GM18867 (cell line): Measurements from ENCODE around the gene CLIC1.
A peak's percentile ranks its signal among the peaks of the same experiment; 100 is the strongest.

Source experiments
- ATAC-seq: cut with Tn5 transposase; IDR thresholded peaks from one replicate; pipeline ENCODE4 v1.9.1; 2021; ENCODE audit warnings: mild to moderate bottlenecking, moderate library complexity; ENCODE audit not compliant: unreplicated experiment

Gene CLIC1

DNA sequence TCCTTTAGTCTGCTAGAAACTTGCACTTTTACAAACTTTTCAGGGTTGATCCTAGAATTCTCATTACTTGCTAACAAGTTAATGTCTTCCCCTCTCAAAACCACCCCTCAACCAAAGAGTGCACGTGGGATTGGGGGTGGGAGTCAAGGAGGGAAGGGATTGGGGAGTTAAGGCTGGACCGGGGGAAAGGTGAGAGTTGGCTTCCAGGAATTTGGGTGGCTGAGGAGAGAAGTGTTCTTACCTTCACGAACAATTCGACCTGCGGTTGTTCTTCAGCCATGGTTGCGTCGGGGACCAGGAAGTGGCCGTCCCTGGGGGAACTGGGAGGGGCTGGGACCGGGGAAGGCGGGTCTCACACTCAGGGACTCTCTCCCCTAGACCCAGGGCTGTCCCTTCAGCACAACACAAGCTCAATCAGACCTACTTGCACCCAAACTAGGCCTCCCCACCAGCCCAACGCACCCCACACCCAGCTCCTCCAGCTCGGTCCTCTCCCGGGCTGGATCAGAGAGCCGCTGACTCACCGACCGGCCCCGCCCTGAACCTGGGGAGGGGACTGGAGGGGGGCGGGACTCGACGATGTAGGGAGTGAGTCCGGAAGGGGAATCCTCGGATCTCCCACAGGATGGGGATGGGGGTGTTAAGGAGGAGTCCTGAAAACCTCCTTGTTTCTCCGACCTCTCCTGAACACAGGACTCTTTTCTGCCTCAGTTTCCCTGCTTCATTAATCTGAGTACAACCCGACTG is at the start of gene CLIC1:
TSS of gene CLIC1 (minus strand) at position 510 of the 747 bp plus-strand sequence. CDS start at position 280, 230 bp downstream.
- ATAC-seq: peak; percentile 26

DNA sequence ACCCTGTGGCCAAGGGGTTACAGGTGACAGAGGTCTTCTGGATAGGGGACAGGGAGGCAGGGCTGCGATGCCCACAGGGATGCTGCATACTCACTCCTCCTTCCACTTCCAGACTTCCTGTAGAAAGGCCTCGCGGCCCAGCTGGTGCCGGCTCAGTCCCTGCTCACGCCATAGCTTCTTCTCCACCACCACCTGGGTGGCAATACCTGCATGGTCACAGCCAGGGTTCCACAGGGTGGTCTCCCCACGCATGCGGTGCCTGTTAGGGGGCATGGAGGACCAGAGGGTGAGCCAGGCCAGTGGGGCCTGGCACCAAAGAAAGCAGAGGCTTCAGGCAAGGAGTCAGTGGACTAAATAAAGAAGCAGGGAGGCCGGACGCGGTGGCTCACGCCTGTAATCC is 49.1 kb upstream of the CLIC1 start:
- ATAC-seq: no peak

DNA sequence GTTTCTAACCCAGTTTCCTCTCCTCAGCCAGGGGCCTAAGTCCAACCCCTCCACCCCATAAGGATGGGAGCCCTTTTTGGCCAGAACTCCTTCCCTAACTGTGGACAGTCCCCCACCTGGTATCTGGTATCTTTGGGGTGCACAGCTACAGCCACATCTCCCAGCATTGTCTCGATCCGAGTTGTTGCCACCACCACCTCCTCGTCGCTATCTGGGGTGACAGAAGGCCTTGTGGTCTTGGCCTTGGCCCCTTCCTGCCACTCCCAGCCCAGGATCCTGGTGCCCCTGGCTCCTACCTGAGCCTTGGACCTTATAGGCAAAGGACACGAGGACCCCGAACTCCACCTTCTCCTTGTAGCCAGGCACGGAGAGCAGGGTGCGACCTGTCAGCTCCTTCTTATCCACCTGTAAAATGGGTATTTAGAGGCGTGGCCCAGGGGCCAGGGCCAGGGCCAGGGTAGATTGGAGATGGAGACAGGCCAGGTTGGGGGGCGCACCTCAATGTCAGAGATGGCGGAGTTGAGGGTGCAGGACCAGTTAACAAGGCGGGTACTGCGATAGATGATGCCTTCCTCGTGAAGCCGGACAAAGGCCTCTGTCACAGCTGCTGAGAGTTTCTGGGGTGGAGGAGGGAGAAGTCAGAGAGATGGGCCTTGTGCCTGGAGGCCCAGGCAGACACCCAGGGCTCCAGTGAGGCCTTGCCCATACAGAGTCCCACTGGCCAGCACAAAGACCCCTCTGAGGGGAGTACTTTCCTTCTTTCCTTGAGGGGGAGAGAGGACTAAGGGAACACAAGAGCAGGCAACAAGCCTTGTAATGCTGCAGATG is 48.0 kb upstream of the CLIC1 start:
- ATAC-seq: no peak

DNA sequence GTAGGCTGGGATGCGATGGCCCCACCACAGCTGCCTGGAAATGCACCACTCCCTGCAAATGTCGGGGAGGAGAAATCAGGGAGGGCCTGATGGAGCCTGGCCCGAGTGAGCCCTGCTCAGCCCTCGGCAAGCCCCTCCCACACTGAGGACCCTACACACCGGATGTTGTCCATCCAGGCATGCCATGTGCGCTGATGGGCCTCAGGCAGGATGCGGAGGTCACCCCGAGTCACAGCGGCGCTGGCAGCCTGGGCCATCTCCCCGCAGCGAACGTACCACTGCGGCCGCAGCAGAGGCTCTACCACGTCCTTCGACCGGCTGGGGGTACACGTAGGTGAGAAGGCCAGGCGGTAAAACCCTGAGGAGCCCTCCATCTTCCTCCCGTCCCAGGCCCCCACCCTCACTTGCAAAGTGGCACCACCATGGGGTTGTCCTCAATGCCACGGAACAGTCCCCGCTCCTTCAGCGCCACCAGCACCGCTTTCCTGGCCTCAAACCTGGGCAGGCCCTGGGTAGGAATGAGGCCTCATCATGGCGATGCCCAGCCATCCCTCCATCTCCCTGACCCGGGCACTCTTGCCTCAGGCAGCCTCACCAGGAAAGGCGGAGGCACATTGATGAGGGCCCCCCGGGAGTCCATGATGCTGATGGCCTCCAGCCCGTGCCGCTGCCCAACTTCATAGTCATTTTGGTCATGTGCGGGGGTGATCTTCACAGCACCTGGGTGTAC is 46.0 kb upstream of the CLIC1 start:
- no peak for ATAC-seq

DNA sequence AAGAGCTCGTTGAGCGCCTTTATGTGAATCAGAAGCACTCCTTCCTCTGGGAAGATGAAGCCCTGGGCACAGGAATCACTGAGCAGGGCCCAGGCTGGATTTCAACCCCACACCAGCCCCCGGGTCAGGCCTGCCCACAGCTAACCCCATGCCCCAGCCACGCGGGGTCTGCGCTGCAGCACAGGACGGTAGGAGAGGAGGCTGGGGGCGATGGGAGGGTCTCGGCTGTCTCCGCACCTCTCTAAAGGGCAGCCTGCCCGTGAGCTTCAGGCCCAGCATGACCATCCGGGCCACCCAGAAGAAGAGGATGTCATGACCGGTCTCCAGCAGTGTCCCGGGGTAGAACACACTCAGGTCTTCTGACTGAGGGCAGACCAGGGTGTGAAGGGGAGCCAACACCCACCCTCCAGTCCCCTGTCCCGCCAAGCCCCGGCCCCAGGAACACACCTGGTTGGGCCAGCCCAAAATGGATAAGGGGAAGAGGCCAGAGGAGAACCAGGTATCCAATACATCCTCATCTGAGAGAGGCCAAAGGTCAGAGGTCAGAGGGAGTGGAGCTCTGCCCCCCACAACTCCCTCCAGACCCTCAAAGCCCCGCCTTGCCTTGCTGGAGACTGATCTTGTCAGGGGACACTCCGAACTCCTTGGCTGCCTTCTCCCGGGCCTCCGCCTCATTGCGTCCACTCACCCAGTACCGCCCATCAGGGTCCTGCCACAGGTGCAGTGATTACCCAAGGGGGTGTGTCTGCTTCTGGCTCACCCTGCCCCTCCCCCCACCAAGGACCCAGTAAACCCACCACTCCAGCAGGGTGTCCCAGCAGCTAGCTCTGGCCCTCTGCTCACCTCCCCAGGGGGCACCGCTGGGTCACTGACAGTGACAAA is 45.2 kb upstream of the CLIC1 start:
- ATAC-seq: no peak

DNA sequence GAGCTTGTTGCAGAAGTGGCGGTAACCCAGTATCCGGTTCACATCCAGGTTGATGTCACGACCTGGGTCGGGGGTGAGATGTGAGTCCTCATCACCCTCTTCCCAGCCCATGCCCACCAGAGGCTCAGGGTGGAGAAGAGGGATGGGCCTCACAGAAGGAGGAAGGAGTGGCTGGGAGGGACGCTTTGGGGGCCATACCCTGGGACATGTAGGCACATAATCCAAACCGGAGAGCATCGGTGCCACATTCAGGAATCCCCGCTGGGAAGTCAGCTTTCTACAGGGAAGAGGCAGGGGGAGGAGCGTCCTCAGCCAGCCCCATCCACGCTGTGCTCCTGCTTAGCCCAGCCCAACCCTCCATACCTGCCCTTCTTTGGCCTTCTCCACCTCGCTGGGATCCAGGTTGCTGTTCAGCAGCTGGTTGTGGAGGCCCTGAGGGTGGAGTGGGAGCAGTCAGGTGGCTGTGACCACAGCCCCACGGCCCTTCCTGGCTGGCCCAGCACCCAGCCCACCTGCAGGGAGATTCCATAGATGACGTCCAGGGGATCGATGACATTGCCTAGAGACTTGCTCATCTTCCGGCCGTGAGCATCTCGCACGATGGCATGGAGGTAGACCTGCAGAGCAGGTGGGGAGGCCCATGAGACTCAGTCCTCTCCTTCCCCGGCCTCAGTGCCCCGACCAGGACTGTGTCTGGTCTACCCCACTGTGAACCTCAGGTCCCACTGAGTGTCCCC is 44.3 kb upstream of the CLIC1 start:
- ATAC-seq: no peak

DNA sequence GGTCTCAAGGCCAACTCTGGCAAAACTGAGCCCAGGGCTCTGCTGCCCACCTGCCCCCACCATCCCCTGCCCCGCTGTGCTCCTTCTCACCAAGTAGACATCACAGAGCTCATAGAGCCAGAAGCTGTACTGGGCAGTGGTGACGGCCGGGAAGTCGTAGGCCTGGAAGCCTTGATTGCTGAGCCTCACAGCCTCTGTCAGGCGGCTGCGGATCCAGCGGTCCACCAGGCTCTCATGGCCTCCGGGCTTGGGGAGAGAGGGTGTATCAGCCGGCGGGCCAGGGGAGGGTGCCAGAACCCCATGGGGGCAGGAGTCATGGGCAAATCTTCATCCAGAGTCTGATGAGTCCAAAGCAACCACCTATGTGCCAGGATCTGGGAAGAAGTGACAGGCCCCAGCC is 43.6 kb upstream of the CLIC1 start:
- ATAC-seq: no peak

DNA sequence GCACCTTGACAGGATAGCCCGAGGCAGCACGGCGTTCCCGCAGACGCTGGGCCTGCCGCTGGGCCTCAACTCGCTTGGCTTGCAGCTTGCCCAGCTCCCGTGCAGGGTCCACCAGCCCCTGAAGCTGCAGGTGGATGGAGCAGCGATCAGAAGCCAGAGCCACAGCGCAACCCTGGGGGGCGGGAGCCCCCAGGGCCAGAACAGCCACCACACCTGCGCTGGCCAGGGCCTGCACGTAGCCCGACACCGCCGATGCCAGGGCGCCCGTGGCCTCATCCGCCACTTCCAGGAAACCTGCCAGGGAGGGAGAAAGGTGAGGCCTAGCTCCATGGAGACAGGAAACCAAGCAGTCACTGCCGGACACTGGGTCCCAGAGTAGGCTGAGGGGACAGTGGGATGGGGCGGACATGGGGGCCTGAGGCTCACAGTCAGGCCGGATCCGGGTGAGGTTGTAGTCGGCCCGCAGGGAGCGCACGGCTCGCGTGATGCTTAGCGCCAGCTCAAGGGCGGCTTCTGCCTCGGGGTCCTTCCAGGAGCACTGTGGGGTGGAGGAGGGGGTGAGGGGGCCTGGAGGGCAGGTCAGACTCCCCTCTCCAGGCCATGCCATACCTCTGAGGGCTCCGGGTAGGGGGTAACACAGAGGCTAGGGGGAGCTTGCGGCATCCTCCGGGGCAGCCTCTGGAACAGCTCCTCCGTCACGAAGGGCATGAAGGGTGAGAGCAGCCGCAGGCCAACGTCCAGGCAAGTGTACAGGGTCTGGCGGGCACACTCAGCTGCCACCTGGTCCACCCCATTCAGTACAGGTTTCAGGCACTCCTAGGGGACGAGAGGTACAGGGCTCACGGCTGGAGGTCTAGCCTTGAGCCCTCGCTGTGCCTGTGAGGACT is 42.9 kb upstream of the CLIC1 start:
- no peak for ATAC-seq

DNA sequence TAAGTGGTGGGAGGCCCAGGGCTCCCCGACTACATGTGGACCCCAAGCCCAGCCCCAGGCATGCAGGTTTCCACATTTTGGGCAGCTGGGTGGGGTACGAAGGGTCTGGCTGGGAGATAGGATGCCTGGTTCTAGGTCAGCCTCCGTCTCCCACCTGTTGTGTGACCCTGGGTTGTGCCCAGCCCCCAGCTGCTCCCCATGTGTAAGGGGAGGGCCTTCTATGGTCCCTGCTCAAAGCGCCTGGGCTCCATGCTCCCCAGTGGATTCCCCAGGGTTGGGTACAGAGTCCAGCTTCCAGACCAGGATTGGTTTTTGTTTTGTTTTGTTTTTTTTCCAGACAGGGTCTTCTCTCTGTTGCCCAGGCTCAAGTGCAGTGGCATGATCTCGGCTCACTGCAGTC is 41.9 kb upstream of the CLIC1 start:
- no peak for ATAC-seq

DNA sequence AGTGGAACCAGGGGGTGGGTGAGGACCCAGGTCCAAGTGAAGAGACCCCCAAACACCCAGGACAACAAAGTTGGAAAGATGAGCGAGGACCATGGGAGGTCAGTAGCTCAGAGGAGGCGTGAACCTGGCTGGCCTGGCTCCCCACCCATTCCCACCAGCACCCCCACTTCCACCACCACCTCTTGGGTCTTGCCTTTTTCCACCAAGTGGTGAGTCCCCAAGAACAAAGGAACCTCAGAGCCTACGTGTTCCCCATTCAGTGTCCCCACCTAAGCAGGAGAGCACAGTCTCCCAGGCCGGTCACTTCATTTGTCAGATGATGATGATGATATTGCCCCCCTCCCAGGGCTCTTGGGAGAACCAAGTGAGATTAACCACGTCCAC is 41.3 kb upstream of the CLIC1 start:
- ATAC-seq: no peak

DNA sequence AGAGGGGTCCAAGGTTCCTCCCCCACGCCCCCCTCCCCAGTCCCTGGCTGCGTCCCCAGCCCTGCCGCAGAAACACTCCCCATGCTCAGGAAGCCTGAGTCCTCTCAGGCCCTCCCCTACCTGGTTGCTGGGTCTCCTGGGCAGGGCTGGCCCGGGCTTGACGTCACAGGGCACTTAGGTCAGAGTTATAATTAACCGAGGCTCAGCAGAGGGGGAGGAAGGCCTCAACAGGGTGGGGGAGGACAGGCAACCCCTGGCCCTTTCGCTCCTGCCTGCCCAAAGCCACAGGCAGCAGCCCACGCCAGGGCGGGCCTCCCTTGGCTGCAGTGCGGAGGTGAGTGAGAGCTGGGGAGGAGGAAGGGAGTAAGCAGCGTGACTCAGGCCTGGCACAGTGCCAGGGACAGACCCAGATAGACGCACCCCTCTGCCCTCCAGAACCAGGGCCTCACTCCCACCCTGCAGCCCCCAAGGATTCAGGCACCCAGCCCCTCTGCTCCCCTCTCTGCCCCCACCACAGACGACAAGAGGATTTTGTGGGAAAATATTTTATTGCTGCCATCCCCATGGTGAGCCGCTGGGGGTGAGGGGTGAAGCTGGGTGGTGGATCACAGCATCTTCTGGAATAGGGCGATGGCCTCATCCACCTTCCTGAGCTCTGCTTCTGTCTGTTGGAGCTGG is 40.8 kb upstream of the CLIC1 start, which contains the start of gene VWA7:
TSS of gene VWA7 (minus strand) at position 340 of the 678 bp plus-strand sequence. CDS start 549 bp downstream, outside the sequence.
- ATAC-seq: no peak

DNA sequence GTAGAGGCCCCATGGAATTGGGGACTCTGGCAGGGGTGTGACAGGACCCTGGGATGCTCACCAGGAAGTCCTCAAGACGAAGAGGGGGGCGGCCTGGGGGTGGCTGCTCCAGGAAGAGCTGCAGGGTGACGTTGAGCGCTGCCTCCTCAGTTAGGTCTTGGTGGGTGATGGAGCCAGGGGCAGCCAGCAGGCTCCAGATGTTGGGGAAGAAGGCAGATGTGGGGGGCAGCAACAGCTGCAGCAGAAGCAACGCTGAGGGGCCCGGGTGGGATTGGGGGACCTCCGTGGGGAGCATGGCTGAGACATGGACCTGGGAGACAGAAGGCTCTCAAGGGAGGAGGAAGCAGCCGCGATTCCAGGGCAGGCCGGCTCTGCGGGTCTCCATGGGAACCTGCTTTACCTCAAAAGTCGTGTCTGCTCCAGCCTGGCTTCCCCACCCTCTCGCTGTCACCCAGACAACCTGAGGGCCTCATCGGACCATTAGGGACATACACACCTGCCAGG is 40.2 kb upstream of the CLIC1 start:
- no peak for ATAC-seq

DNA sequence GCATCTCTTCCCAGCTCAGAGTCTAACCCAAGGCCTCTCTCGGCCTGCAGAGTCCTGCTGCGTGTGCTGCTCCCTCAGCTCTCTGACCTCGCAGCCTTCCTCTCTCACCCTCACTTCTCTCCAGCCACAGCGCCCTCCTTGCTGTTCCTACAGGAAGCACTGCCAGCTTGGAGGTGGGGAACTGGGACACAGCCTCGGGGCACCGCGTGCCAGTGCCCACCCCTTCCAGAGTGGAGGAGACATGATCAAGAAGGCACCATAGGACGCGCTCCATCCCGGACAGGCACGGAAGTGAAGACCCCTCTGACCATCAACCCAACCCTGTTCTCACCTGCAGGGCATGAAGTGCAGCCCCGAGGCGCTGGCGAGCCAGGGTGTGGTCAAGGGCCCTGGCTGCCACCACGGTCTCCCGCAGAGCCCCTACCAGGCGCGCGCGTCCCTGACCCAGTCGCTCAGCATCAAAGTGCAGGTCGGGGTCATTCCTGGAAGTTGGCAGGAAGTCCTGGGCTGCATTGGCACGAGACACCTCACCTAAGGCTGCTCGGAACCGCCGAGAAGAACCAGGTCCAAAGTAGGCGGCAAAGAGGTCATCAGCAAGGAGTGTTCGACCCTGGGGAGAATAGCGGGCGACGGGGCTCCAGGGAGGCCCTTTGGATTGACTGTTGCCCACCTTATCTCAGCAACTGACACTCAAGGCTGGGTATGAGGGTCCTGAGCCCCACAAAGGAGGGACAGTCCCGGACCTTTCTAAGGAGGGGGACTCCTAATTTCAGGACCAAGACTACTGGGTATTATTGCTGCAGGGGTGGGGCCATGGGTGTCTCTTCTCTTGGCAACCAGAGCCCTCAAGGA is 39.5 kb upstream of the CLIC1 start:
- no peak for ATAC-seq

DNA sequence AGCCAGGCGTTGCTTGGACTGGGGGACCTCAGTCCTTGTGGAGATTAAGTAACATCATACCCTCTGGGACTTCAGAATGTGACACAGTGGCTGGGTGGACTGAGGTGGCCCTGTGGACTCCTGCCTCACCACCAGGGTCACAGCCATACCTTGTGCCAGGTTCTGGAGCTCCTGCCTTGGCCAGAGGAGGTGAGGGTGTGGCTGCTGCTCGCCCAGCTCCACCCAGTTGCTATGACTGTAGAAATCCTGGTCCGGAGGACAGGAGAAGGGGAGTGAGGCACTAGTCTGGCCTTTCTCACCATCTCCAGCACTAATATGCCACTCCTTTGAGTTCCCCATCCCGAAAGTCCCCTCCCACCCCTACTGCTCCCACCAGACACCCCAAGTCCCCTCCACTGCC is 38.9 kb upstream of the CLIC1 start:
- no peak for ATAC-seq

DNA sequence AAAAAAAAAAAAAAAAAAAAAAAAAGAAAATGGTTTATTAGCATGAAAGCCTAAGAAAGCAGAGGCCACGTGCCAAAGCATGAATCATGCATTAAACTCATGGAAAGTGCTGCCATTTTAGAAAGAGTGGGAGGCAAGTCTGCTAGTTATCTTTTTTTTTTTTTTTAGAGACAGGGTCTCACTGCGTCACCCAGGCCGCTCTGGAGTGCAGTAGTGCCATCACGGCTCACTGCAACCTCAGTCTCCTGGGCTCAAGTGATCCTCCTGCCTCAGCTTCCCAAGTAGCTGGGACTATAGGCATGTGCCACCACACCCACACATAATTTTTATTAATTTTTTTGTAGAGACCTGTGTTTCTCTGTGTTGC is 35.6 kb upstream of the CLIC1 start:
- ATAC-seq: no peak

DNA sequence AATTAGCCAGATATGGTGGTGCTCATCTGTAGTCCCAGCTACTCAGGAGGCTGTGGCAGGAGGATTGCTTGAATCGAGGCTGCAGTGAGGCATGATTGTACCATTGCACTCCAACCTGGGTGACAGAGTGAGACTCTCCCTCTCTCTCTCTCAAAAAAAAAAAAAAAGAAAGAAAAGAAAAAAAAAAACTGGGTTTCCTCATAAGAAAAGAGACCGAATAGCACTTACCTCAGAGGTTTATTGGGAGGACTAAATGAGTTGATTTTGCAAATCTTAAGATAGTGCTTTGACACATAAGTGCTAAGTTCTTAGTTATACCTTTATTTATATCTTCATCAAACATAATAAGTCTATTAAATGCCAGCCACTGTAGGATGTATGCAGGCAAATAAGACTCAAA is 34.5 kb upstream of the CLIC1 start:
- no peak for ATAC-seq

DNA sequence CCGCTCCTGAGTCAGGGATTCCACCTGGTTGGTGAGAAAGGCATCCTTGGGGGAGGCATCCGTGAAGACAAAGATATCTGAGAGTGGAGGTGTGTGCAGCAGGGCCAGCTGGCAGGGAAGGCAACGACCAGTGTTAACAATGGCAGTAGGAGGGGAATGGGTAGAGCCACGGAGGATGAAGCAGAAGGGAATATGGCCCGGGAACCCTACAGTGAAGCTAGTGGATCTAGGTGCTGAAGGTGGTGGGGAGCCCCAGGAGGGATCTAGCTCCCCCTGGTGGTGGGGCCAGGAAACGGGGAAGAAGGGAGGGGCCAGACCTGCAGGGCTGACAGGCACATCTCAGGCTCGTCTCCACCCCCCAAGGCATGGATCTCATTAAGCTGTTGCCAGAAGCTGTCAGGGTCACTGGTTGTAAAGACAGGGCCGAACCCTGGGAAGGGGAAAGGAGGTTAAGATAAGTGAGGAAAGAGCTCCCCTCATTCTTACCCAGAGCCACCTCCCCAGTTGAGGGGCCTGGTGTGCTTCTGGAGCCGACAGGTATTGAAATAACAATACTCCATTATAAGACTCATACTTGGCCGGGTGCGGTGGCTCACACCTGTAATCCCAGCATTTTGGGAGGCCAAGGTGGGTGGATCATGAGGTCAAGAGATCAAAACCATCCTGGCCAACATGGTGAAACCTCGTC is 33.5 kb upstream of the CLIC1 start:
- ATAC-seq: no peak
